HG03432 (cell line): Measurements from ENCODE around the gene MCF2L2.

Source experiments
- ATAC-seq: cut with Tn5 transposase; IDR thresholded peaks from one replicate; pipeline ENCODE4 v1.9.1; 2021; ENCODE audit warnings: mild to moderate bottlenecking, moderate library complexity; ENCODE audit not compliant: unreplicated experiment

Gene MCF2L2

DNA sequence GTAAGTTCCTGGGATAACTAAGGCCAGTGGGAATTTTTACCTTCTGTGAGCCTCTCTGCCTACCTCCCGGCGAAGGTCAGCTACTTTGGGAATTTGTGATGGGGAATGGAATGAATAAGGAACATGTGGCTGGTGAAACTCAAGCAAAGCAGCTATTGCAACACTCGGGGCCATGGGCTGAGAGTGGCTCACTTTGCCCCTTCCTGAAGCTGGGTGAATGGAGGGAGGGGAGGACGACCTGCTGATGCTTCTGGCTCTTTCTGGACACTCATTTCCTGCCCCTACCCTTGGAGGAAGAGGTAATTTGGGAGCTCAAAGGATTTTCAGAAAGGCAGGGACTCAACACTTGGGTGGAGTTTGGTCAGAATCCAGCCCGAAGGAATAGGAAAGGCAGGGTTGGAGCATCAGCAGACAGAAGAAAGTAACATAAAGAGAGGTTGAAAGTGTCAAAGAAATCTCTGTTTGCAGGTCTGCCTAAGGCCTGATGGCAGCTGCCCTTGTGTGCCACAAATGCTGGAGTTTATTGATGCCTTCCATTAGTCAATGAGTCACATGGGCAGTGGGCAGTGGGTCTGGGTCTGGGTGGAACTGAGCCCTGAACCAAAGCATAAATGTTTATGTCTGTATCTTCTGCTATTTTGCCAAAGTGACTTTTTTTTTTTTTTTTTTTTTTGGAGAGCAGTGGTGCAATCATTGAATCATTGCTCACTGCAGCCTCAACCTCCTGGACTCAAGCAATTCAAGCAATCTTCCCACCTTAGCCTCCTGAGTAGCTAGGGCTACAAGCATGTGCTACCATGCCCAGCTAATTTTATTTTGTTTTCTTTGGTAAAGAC lies 278.3 kb downstream of the MCF2L2 start:
- ATAC-seq: no peak

DNA sequence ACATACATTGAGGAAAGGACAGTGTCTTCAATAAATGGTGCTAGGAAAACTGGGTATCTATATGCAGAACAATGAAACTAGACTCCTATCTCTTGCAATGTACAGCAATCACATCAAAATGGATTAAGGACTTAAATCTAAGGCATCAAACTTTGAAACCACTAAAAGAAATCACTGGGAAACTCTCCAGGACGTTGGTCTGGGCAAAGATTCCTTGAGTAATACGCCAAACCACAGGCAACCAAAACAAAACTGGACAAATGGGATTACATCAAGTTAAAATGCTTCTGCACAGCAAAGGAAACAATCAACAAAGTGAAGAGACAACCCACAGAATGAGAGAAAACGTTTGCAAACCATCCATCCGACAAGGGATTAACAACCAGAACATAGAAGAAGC lies 280.4 kb downstream of the MCF2L2 start:
- no peak for ATAC-seq

DNA sequence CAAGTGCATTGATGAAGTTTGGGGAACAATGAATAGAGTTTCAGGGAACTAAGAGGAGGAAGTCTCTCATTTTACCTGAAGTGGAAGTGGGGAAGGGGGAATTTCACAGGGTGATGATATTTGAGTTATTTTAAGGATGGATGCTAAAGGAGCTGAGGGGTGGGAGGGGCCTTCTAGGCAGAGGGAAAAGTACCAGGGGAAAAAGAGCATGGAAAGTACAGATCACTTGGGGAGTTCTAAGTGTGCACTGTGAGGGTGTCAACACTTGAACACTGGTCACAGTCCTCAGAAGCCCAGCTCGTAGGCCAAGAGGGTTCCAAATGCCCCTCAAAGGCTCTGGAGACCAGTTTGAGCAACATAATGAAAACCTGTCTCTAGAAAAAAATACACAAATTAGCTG lies 284.1 kb downstream of the MCF2L2 start:
- ATAC-seq: no peak

DNA sequence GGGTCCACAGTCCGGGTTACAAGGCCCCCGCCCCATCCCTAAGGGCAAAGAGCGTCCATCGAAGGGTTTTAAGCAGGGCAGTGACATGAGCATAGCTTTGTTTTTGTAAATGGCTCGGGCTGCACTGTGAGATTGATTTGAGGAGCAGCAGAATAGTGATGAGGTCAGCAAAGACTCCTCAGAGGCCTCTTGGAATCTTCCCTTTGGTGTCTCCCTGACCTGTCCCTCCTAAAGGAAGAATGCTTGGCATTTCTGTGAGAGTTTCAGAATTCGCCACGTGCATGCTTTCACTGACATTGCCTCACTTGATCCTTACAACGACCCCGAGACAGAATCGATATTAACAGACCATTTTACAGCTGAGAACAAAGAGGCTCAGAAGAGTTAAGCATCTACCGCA lies 286.2 kb downstream of the MCF2L2 start:
- no peak for ATAC-seq

DNA sequence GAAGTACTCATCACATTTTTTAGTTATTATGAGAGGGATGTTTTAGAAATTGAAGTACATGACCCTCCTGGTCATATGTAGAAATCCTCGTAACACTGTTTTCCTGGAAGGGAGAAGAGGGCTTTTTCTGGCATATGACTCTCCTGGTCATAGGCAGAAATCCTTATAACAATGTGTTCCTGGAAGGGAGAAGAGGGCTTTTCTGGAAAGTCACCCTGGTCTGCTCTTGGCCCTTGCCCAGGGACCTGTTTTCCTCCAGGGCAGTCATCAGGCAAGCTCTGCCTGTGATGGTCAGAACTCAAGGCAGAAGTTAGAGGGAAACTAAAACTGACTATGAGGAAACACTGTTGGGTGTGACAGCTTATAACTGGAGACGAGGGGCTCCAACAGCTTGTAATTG lies 293.6 kb downstream of the MCF2L2 start:
- no peak for ATAC-seq

DNA sequence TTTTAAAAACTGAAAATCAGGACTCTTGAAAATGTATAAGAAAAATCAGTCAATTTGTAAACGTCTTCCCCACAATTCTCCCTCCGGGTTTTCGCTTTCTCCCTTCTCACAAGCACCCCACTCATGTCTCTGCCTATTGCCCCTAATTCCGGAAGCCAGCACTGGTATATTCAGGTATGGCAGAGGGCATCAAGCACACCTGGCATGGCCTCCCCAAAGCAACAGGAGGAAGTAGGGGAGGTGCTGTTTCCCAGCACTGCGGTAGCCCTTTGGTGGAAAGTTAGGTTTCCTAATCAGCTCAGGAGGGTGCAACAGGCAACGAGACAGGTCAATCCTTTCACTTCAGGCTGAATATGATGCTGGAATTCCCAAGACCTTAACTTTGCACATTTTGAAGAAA lies 296.0 kb downstream of the MCF2L2 start:
- ATAC-seq: no peak

DNA sequence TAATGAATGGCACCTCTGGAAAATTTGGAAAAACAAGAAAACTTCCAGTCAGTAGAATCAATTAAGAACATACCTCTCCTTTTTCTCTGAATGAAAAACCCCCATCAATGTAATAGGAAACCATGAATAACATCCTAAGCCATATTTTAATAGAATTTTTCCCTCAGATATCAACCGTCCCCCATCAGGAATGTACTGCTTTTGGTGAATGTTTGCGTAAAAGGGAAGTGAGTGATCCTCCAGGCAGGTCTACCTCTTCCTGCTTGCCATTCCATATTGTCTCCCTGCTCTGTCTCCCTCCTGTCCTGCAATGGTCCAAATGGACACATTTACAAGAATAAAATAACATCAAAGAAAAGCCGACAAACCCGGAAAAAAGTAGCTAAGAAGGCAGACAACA lies 296.7 kb downstream of the MCF2L2 start:
- no peak for ATAC-seq

DNA sequence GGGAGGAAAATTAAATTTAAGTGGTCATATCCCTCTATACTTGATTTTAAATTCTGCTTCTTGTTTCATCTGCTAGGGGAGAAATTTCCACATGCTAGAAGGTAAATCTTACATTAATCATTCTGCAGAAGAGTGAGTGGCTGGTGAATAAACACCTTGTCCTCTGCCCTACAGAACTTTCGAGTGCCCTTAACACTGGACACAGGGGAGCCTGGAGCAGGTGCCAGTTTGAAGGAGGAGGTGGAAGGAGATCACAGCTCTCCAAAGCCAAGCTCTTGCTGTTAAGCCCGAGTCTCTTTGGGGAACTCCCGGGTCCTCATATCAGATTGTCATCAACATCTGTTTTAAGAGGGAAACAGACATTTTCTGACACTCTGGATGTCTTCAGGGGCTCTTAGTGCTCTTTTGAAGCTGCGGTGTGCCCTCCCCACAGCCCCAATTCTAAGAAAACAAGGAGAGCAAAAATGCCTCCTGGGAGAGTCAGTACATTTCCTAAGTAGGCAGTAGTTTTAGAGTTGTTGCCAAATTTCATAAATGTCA lies 297.2 kb downstream of the MCF2L2 start:
- no peak for ATAC-seq

DNA sequence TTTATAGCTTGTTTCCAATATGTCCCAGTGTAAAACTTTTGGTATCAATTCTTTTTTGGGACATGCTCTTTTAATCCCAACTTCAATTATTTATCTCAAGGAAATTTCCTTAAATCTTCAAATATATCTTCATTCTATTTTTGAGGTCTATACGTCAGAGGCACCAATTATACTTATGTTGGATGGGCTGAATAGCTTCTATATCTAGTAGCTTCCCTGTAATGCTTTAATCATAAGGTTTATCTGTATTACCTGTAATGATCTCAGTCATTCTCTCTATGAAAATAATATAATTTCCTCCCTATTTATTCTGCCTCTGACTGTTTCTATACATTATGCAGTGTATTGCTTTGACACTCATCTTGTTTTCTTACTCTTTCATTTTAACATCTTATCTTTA lies 299.2 kb downstream of the MCF2L2 start:
- no peak for ATAC-seq

DNA sequence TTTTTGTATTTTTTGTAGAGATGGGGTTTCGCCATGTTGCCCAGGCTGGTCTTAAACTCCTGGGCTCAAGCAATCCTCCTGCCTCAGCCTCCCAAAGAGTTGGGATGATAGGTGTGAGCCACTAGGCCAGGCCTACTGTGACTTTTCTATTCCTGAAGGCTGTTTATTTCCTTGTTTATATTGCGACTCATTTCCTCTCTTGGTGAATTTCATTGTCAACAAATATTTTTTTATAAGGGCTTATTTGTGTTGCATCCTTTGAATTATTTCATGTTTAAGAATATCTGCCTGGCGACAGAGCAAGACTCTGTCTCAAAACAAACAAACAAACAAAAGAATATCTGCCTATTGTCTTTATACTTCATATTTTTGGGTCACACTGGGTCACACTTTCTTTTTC lies 299.7 kb downstream of the MCF2L2 start:
- ATAC-seq: no peak
